ENCODE data around the gene WASF3. TPM values are rescaled to one million over a fixed set of nuclear protein-coding genes. Genes with fewer than 3 reads are reported as not detected.

Gene WASF3
- total RNA-seq, 3 donors from 2014 or later (not counting 1 experiment from before 2014, with no cell fraction given): 0.61 TPM; not detected in 2

GRCh38 chr13:26616126-26616525 is 58.6 kb downstream of the WASF3 start:
- no peaks in the 10 kb centered on the region for H3K4me1 Mint-ChIP-seq
- DNase-seq: no peak
- H3K27me3 Mint-ChIP-seq (ENCODE audit: low read depth in 2 of 2): peaks cover 2 to 3% of the 10 kb centered on the region in 2 donors
- H3K9me3 ChIP-seq (ENCODE audit: control insufficient read depth, insufficient read depth, low read length): no peaks in the 10 kb centered on the region
- TF ChIP-seq, protein P1, sequence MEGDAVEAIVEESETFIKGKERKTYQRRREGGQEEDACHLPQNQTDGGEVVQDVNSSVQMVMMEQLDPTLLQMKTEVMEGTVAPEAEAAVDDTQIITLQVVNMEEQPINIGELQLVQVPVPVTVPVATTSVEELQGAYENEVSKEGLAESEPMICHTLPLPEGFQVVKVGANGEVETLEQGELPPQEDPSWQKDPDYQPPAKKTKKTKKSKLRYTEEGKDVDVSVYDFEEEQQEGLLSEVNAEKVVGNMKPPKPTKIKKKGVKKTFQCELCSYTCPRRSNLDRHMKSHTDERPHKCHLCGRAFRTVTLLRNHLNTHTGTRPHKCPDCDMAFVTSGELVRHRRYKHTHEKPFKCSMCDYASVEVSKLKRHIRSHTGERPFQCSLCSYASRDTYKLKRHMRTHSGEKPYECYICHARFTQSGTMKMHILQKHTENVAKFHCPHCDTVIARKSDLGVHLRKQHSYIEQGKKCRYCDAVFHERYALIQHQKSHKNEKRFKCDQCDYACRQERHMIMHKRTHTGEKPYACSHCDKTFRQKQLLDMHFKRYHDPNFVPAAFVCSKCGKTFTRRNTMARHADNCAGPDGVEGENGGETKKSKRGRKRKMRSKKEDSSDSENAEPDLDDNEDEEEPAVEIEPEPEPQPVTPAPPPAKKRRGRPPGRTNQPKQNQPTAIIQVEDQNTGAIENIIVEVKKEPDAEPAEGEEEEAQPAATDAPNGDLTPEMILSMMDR (IDR thresholded peaks at IDR 0.05): no peak
- H3K4me1 ChIP-seq (ENCODE audit: control insufficient read depth, insufficient read depth, low read length): no peaks in the 10 kb centered on the region
- no peaks in the 10 kb centered on the region for H3K27me3 ChIP-seq (ENCODE audit: control insufficient read depth, insufficient read depth, low read length)
- intact Hi-C loops (cut with micrococcal nuclease): no loop called here
- no peak for ATAC-seq
- 92% methylated on average over 1 of the region's 2 CpGs for WGBS (ENCODE audit: insufficient coverage)
- H3K36me3 ChIP-seq (ENCODE audit: control insufficient read depth, insufficient read depth, low read length): no peaks in the 10 kb centered on the region
- H3K4me3 ChIP-seq (ENCODE audit: low read length): no peak overlapping the region
- no peaks in the 10 kb centered on the region for H3K9me3 Mint-ChIP-seq
- H3K27ac Mint-ChIP-seq: no peak overlapping the region
- no peaks in the 10 kb centered on the region for H3K36me3 Mint-ChIP-seq
- no peak overlapping the region for H3K27ac ChIP-seq (ENCODE audit: low read length)
- H3K4me3 Mint-ChIP-seq: no peak overlapping the region

GRCh38 chr13:26618726-26619125 is 61.2 kb downstream of the WASF3 start:
- Mint-ChIP-seq H3K9me3 (peaks cover 0 to under 1% of the 10 kb centered on the region in 2 donors), H3K36me3 (peaks cover 2% of the 10 kb centered on the region), H3K27me3 (ENCODE audit: low read depth in 2 of 2) (peaks cover 0 to 3% of the 10 kb centered on the region in 2 donors), H3K4me3 (no peak overlapping the region), H3K27ac (no peak overlapping the region), H3K4me1 (no peaks in the 10 kb centered on the region)
- no peak overlapping the region for H3K27ac ChIP-seq (ENCODE audit: low read length)
- no peak for DNase-seq
- intact Hi-C loops (cut with micrococcal nuclease): no loop called here
- peaks cover 5% of the 10 kb centered on the region for H3K9me3 ChIP-seq (ENCODE audit: control insufficient read depth, insufficient read depth, low read length)
- H3K4me1 ChIP-seq (ENCODE audit: control insufficient read depth, insufficient read depth, low read length): no peaks in the 10 kb centered on the region
- H3K36me3 ChIP-seq (ENCODE audit: control insufficient read depth, insufficient read depth, low read length): no peaks in the 10 kb centered on the region
- H3K27me3 ChIP-seq (ENCODE audit: control insufficient read depth, insufficient read depth, low read length): no peaks in the 10 kb centered on the region
- no peak overlapping the region for H3K4me3 ChIP-seq (ENCODE audit: low read length)
- TF ChIP-seq, protein P1 (IDR thresholded peaks at IDR 0.05): no peak
- no peak for ATAC-seq
- 13% methylated on average over 1 of the region's 2 CpGs for WGBS (ENCODE audit: insufficient coverage)

- H3K9me3 Mint-ChIP-seq: peaks cover 0 to 6% of the 10 kb centered on the region in 2 donors
- TF ChIP-seq, protein P1 (IDR thresholded peaks at IDR 0.05): no peak
- Histone ChIP-seq H3K27me3 (ENCODE audit: control insufficient read depth, insufficient read depth, low read length) (no peaks in the 10 kb centered on the region), H3K4me3 (ENCODE audit: low read length) (no peak overlapping the region), H3K36me3 (ENCODE audit: control insufficient read depth, insufficient read depth, low read length) (no peaks in the 10 kb centered on the region), H3K27ac (ENCODE audit: low read length) (no peak overlapping the region), H3K9me3 (ENCODE audit: control insufficient read depth, insufficient read depth, low read length) (peaks cover 6% of the 10 kb centered on the region), H3K4me1 (ENCODE audit: control insufficient read depth, insufficient read depth, low read length) (no peaks in the 10 kb centered on the region)
- intact Hi-C loops (cut with micrococcal nuclease): no loop called here
- H3K36me3 Mint-ChIP-seq: peaks cover 8% of the 10 kb centered on the region
- H3K27me3 Mint-ChIP-seq (ENCODE audit: low read depth in 2 of 2): peaks cover 0 to 3% of the 10 kb centered on the region in 2 donors
- no peak overlapping the region for H3K27ac Mint-ChIP-seq
- no peak for DNase-seq
- H3K4me1 Mint-ChIP-seq: no peaks in the 10 kb centered on the region
- 37% methylated on average over 2 of the region's 2 CpGs for WGBS (ENCODE audit: insufficient coverage)
- no peak for ATAC-seq
- no peak overlapping the region for H3K4me3 Mint-ChIP-seq
These were observed 61.9 kb downstream of the WASF3 start for GRCh38 chr13:26619358-26619757.

DNA sequence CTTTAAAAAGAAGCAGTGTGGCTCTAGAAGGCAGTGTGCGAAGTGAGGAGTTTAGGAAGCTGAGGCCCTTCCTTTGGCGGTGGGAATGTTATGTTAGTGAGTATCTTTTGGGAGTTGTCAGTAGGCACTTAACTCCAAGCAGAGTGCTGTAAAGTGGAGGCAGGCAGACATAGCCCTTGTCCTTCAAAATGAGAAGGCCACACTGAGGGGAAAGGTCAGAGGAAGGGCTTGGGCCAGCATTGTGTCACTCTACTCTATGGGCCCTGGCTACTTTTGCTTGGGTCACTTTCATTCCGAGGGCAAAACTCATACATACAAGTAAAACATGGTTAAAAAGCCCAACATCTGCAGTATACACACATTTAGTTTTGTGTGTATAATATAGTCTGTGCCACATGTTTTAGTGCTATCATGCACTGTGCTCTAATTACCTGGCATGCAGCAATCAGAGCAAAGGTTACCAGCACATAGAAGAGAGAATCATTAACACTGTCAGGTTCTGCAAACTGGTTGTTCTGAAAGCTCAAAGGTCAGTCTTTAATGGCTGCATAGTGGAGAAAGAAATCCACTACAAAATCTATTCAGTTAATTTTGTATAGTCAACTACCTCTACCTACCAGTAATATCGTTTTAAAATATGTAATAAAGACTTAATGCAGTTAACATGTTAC is 64.4 kb downstream of the WASF3 start:
- H3K27ac ChIP-seq (ENCODE audit: low read length): no peak overlapping the region
- no peaks in the 10 kb centered on the region for H3K4me1 ChIP-seq (ENCODE audit: control insufficient read depth, insufficient read depth, low read length)
- Mint-ChIP-seq H3K9me3 (peaks cover 3 to 11% of the 10 kb centered on the region in 2 donors), H3K4me1 (no peaks in the 10 kb centered on the region), H3K27me3 (ENCODE audit: low read depth in 2 of 2) (peaks cover 0 to 3% of the 10 kb centered on the region in 2 donors), H3K36me3 (peaks cover 13% of the 10 kb centered on the region), H3K27ac (no peak overlapping the region), H3K4me3 (no peak overlapping the region)
- peak in 1 of 3 donors; percentile 10 for ATAC-seq
- 90% methylated on average over 4 of the region's 4 CpGs for WGBS (ENCODE audit: insufficient coverage)
- peaks cover 6% of the 10 kb centered on the region for H3K9me3 ChIP-seq (ENCODE audit: control insufficient read depth, insufficient read depth, low read length)
- H3K4me3 ChIP-seq (ENCODE audit: low read length): no peak overlapping the region
- DNase-seq: no peak
- intact Hi-C loops (cut with micrococcal nuclease): no loop called here
- H3K27me3 ChIP-seq (ENCODE audit: control insufficient read depth, insufficient read depth, low read length): no peaks in the 10 kb centered on the region
- H3K36me3 ChIP-seq (ENCODE audit: control insufficient read depth, insufficient read depth, low read length): no peaks in the 10 kb centered on the region
- TF ChIP-seq, protein P1 (IDR thresholded peaks at IDR 0.05): no peak

Data from natural killer cell (primary cell).